HepG2 (cell line): ENCODE results near the gene CUTC. TPM values are rescaled to one million over a fixed set of nuclear protein-coding genes. Genes with fewer than 3 reads are reported as not detected.

ENCODE experiments used
- CHD4 ChIP-seq: fragments of 200-600 bp; sonication (generic); IDR thresholded peaks from 2 replicates; pipeline ENCODE4 v1.7.0; 2017; ENCODE audit warnings: mild to moderate bottlenecking, low read length, borderline replicate concordance
- ETV5 ChIP-seq: IDR thresholded peaks from 2 replicates; pipeline ENCODE4 v1.6.1; 2018; ENCODE audit warnings: missing biosample characterization, missing genetic modification reagents, inconsistent platforms, borderline replicate concordance
- FOXA3 ChIP-seq: IDR thresholded peaks from 2 replicates; pipeline ENCODE4 v1.6.1; 2016; ENCODE audit warnings: missing genetic modification reagents, missing compliant biosample characterization
- KDM6A ChIP-seq: IDR thresholded peaks from 2 replicates; pipeline ENCODE4 v1.6.1; 2016; ENCODE audit warnings: low read depth
- NBN ChIP-seq: fragments of 450-650 bp; conservative IDR thresholded peaks from 2 replicates; pipeline ENCODE4 v1.6.1; 2017
- PHF21A ChIP-seq: sonication (generic); formaldehyde crosslinking; IDR thresholded peaks from 2 replicates; pipeline ENCODE4 v1.5.0; 2020; ENCODE audit warnings: mild to moderate bottlenecking, missing genetic modification reagents
- RARA ChIP-seq: IDR thresholded peaks from 2 replicates; pipeline ENCODE4 v1.6.1; 2016; ENCODE audit warnings: missing genetic modification reagents, missing compliant biosample characterization
- SP1 ChIP-seq, 2 experiments: fragments of 450-650 bp in 1 of 2; sonication (generic) in 1 of 2; formaldehyde crosslinking in 1 of 2; IDR thresholded peaks; 2 replicates each; pipeline versions ENCODE4 v1.4.0 to v1.6.1; 2016 to 2020; ENCODE audit warnings: missing genetic modification reagents in 1 of 2
- SP140L ChIP-seq: sonication (generic); formaldehyde crosslinking; IDR thresholded peaks from 2 replicates; pipeline ENCODE4 v1.4.0; 2020; ENCODE audit warnings: missing genetic modification reagents, borderline replicate concordance
- TEAD2 ChIP-seq: sonication (generic); formaldehyde crosslinking; IDR thresholded peaks from 2 replicates; pipeline ENCODE4 v1.9.0; 2021; ENCODE audit warnings: missing genetic modification reagents
- ZNF138 ChIP-seq: sonication (generic); formaldehyde crosslinking; IDR thresholded peaks from 2 replicates; pipeline ENCODE4 v1.5.0; 2020; ENCODE audit warnings: mild to moderate bottlenecking, low read depth, missing genetic modification reagents
- ZNF292 ChIP-seq: sonication (generic); formaldehyde crosslinking; IDR thresholded peaks from 2 replicates; pipeline ENCODE4 v1.8.1; 2022; ENCODE audit warnings: mild to moderate bottlenecking, low read depth, missing genetic modification reagents, borderline replicate concordance
- polyA plus RNA-seq, 8 experiments: library from polyadenylated mRNA; depleted of rRNA in 3 of 8; stranded (reverse) in 7 of 8; unstranded in 1 of 8; fragments of >200 nt; fragmentation: Illumina TruSeq in 4 of 8; extraction: Trizol in 4 of 8; gene quantifications; 2 replicates each; pipeline versions ENCODE4 v1.2.1 to v1.2.3, GENCODE V29; 2011 to 2016; ENCODE audit warnings: low read depth in 4 of 8, missing spikeins in 1 of 8, mixed read lengths in 1 of 8; ENCODE audit not compliant: insufficient read depth in 1 of 8
- total RNA-seq, 5 experiments: library from RNA; depleted of rRNA; stranded (reverse); fragments of >200 nt; fragmentation: Illumina TruSeq; extraction: Trizol; gene quantifications; 2 replicates each; pipeline ENCODE4 v1.2.3, GENCODE V29; 2016; ENCODE audit warnings: low read depth in 1 of 5
- TF ChIP-seq, protein P1 (sequence below): sonication (generic); formaldehyde crosslinking; IDR thresholded peaks from 2 replicates; pipeline ENCODE4 v1.8.0; 2022; ENCODE audit warnings: mild to moderate bottlenecking, missing genetic modification reagents, borderline replicate concordance
- TF ChIP-seq, protein P2 (sequence below): sonication (generic); formaldehyde crosslinking; IDR thresholded peaks from 2 replicates; pipeline ENCODE4 v1.4.0; 2020; ENCODE audit warnings: missing genetic modification reagents, mild to moderate bottlenecking, borderline replicate concordance
- TF ChIP-seq, protein P3 (sequence below): sonication (generic); formaldehyde crosslinking; conservative IDR thresholded peaks from 2 replicates; pipeline ENCODE4 v1.4.0; 2020; ENCODE audit warnings: missing genetic modification reagents
- TF ChIP-seq, protein P4 (sequence below): sonication (generic); formaldehyde crosslinking; IDR thresholded peaks from 2 replicates; pipeline ENCODE4 v1.4.0; 2020; ENCODE audit warnings: mild to moderate bottlenecking, low read depth, missing genetic modification reagents

The CUTC gene
- total and polyA plus RNA-seq, 2 of the 13 experiments (the other 11 are each of a cell fraction or from before 2014, with no cell fraction given), result 22.3 to 25.8 TPM

DNA sequence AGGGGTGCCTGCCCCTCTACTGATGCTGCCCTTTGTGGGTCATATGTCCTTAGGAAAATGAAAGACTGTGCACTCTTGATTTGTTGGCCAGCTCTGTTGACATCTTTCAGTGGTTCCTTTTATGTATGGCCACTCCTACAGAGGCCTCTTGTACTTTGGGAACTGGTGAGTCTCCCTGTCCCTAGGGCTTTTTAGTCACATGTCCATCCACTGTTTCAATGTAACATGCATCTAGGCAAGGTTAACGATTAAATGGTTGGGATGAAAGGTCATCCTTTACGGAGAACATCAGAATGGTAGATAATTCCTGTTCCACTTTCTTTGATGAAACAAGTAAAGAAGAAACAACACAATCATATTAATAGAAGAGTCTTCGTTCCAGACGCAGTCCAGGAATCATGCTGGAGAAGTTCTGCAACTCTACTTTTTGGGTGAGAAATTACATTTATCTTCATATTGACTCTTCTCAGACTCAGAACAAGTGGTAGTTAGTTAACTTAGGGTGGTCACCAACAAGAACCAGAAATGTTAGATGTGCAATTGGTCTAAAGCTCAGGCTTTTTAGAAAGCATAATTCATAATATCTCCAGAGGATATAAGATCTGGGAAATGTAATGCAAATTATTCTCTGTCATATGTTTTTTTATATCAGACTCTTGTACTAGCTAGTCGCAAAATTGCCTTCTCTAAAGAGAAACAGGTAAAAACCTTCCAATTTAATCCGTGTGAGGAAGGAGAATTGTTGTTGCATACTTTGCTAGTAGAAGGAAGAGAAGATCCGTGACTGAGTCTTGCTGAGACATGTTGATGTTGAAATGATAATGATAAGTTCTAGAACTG, 50.6 kb downstream of the CUTC start, which contains the start of gene ABCC2 (continued):
- TF ChIP-seq, protein P1, sequence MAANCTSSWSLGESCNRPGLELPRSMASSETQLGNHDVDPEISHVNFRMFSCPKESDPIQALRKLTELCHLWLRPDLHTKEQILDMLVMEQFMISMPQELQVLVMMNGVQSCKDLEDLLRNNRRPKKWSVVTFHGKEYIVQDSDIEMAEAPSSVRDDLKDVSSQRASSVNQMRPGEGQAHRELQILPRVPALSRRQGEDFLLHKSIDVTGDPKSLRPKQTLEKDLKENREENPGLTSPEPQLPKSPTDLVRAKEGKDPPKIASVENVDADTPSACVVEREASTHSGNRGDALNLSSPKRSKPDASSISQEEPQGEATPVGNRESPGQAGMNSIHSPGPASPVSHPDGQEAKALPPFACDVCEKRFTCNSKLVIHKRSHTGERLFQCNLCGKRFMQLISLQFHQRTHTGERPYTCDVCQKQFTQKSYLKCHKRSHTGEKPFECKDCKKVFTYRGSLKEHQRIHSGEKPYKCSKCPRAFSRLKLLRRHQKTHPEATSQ (CRISPR knock-in tag), result 0 out of 2 replicates have a peak, but pooled peaks have one; percentile 46
- no peak for TF ChIP-seq SP1 (IDR thresholded peaks at IDR 0.05)
- no peak for TF ChIP-seq SP1 (CRISPR knock-in tag; IDR thresholded peaks at IDR 0.05)
- TF ChIP-seq, protein P2, sequence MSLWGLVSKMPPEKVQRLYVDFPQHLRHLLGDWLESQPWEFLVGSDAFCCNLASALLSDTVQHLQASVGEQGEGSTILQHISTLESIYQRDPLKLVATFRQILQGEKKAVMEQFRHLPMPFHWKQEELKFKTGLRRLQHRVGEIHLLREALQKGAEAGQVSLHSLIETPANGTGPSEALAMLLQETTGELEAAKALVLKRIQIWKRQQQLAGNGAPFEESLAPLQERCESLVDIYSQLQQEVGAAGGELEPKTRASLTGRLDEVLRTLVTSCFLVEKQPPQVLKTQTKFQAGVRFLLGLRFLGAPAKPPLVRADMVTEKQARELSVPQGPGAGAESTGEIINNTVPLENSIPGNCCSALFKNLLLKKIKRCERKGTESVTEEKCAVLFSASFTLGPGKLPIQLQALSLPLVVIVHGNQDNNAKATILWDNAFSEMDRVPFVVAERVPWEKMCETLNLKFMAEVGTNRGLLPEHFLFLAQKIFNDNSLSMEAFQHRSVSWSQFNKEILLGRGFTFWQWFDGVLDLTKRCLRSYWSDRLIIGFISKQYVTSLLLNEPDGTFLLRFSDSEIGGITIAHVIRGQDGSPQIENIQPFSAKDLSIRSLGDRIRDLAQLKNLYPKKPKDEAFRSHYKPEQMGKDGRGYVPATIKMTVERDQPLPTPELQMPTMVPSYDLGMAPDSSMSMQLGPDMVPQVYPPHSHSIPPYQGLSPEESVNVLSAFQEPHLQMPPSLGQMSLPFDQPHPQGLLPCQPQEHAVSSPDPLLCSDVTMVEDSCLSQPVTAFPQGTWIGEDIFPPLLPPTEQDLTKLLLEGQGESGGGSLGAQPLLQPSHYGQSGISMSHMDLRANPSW (CRISPR knock-in tag), result no peak
- TF ChIP-seq RARA (CRISPR knock-in tag), result peak; percentile 67
- TF ChIP-seq ZNF292 (CRISPR knock-in tag), result no peak; the same call in 1 of the 2 replicates
- TF ChIP-seq ZNF138 (CRISPR knock-in tag), result no peak
- peak; percentile 78 for TF ChIP-seq PHF21A (CRISPR knock-in tag)
- peak; percentile 93 for TF ChIP-seq FOXA3 (CRISPR knock-in tag)
- peak; percentile 56; the same call in 1 of the 2 replicates for TF ChIP-seq ETV5 (CRISPR knock-in tag)
- TF ChIP-seq, protein P3, sequence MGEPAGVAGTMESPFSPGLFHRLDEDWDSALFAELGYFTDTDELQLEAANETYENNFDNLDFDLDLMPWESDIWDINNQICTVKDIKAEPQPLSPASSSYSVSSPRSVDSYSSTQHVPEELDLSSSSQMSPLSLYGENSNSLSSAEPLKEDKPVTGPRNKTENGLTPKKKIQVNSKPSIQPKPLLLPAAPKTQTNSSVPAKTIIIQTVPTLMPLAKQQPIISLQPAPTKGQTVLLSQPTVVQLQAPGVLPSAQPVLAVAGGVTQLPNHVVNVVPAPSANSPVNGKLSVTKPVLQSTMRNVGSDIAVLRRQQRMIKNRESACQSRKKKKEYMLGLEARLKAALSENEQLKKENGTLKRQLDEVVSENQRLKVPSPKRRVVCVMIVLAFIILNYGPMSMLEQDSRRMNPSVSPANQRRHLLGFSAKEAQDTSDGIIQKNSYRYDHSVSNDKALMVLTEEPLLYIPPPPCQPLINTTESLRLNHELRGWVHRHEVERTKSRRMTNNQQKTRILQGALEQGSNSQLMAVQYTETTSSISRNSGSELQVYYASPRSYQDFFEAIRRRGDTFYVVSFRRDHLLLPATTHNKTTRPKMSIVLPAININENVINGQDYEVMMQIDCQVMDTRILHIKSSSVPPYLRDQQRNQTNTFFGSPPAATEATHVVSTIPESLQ (CRISPR knock-in tag), result 0 out of 2 replicates have a peak, but pooled peaks have one; percentile 39
- TF ChIP-seq NBN, result no peak
- TF ChIP-seq KDM6A (CRISPR knock-in tag), result peak; percentile 78
- TF ChIP-seq, protein P4, sequence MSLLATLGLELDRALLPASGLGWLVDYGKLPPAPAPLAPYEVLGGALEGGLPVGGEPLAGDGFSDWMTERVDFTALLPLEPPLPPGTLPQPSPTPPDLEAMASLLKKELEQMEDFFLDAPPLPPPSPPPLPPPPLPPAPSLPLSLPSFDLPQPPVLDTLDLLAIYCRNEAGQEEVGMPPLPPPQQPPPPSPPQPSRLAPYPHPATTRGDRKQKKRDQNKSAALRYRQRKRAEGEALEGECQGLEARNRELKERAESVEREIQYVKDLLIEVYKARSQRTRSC (CRISPR knock-in tag), result no peak
- TF ChIP-seq CHD4, result no peak; the same call in 1 of the 2 replicates
- TF ChIP-seq TEAD2 (CRISPR knock-in tag), result no peak
- no peak; the same call in 1 of the 2 replicates for TF ChIP-seq SP140L (CRISPR knock-in tag)
